AG04450 (cell line): ENCODE measurements around the gene GRM4. TPM values are rescaled to one million over a fixed set of nuclear protein-coding genes. Genes with fewer than 3 reads are reported as not detected.

Experiments used
- CTCF ChIA-PET: fragments of 300-600, 350-600 bp; formaldehyde crosslinking; extraction: SDS; loops from one replicate; lab custom pipeline; 2022; ENCODE audit warnings: antibody characterized with exemption, inconsistent platforms; lab: Charles Lee
- POLR2A ChIA-PET: fragments of 350-600 bp; formaldehyde crosslinking; extraction: SDS; loops from one replicate; lab custom pipeline; 2021; ENCODE audit warnings: antibody characterized with exemption, inconsistent platforms; lab: Yijun Ruan, JAX
- DNase-seq: peaks from one replicate; pipeline ENCODE4 v3.0.0-alpha.2; 2011; ENCODE audit warnings: low read depth, low spot score
- H3K27ac ChIP-seq: one replicate; pipeline ENCODE4 v1.5.1; 2012; ENCODE audit warnings: low read depth, low read length, control low read depth
- H3K27me3 ChIP-seq: one replicate; pipeline ENCODE4 v1.6.0; 2012; ENCODE audit warnings: low read length; ENCODE audit not compliant: control insufficient read depth, insufficient read depth
- H3K4me3 ChIP-seq: 2 replicates; pipeline ENCODE4 v1.5.1; 2011; ENCODE audit warnings: mild to moderate bottlenecking, low read depth, low read length, control low read depth
- H3K9me3 ChIP-seq: 2 replicates; pipeline ENCODE4 v1.5.1; 2012; ENCODE audit warnings: low read length; ENCODE audit not compliant: control insufficient read depth, insufficient read depth
- CTCF ChIP-seq: IDR thresholded peaks from 2 replicates; pipeline ENCODE4 v1.5.1; 2011; ENCODE audit warnings: low read depth, low read length, control low read depth, inconsistent platforms
- polyA plus RNA-seq: library from polyadenylated mRNA; depleted of rRNA; stranded (reverse); fragments of >200 nt; gene quantifications from 2 replicates; pipeline ENCODE4 v1.2.3, GENCODE V29; 2011

The GRM4 gene
- polyA plus RNA-seq, 1 experiment: not detected

DNA sequence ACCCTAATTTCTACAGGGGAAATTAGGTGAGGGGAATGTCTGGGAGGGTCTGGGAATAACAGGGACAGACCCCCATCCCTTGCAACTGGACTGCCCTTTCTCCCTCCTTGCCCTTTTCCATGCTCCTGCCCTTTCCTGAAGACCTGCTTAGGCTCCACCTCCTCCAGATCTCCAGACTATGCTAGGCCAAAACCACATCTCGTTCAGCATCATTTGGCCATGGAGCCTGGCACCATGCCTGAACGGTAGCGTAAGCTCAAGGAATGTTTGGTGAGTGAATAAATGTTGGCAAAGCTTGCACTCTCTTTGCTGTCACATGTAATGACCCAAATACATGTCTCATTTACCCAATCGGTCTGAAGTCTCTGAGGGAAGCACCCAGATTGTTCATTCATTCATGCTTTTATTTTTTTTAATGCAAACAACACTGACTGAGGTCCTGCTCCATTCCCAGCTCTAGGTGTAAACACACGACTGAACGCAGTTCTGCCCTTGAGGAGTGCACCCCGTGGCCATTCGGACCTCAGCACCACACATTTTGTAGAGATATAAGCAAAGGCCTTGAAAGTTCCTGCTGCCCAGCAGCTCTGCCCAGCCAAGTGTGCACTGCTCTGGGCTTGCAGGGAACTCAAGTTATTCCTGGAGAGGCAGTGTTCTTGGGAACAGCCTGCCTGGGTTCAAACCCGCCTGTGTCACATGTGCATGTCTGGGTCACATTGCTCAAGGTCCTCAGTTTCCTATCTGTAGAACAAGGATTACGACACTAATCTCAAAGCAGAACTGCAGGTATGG, 1.1 kb upstream of the GRM4 start:
- Histone ChIP-seq H3K27ac (no peak overlapping the region), H3K27me3 (peaks cover 74% of the 10 kb centered on the region)

GRCh38 chr6:34145161-34146020, 496 bp downstream of the GRM4 start:
- CTCF ChIA-PET: interaction anchor here (0.7 to 2.0 kb wide), 3 partner anchors 374 to 434 kb away, joined by 3 to 5 read pairs (median 5); partner anchors contain the start of gene UQCC2
- TF ChIP-seq CTCF: no peak
- Histone ChIP-seq H3K4me3 (peak overlapping the region; percentile 43; the same call in 1 of the 2 replicates), H3K27ac (no peak overlapping the region), H3K9me3 (no peaks in the 10 kb centered on the region; the same call in 1 of the 2 replicates), H3K27me3 (peaks cover 75% of the 10 kb centered on the region)
- DNase-seq: no peak
- POLR2A ChIA-PET: interaction anchor here (1.4 kb wide), 1 partner anchor 374 kb away, joined by 4 read pairs; no protein-coding TSS in a partner anchor

More for the DNA sequence above, 1.1 kb upstream of the GRM4 start:
- ChIA-PET POLR2A (no interaction called here), CTCF (interaction anchor here (1.7 kb wide), 1 partner anchor 435 kb away, joined by 7 read pairs; the partner anchor contains the start of gene UQCC2)
- no peak for DNase-seq
- H3K4me3 ChIP-seq: no peak overlapping the region
- TF ChIP-seq CTCF: no peak
- no peaks in the 10 kb centered on the region; the same call in 1 of the 2 replicates for H3K9me3 ChIP-seq

- Histone ChIP-seq H3K4me3 (peak overlapping the region; percentile 10; the same call in 1 of the 2 replicates), H3K27me3 (peaks cover 74% of the 10 kb centered on the region), H3K27ac (no peak overlapping the region), H3K9me3 (no peaks in the 10 kb centered on the region; the same call in 1 of the 2 replicates)
- no peak for TF ChIP-seq CTCF
- ChIA-PET CTCF (interaction anchor here (1.3 to 2.0 kb wide), 2 partner anchors 373 to 433 kb away, joined by 5 read pairs; partner anchors contain the start of gene UQCC2), POLR2A (interaction anchor here (1.4 kb wide), 1 partner anchor 373 kb away, joined by 4 read pairs; no protein-coding TSS in a partner anchor)
- no peak for DNase-seq
These were observed 1.2 kb downstream of the GRM4 start for GRCh38 chr6:34144581-34145160.

DNA sequence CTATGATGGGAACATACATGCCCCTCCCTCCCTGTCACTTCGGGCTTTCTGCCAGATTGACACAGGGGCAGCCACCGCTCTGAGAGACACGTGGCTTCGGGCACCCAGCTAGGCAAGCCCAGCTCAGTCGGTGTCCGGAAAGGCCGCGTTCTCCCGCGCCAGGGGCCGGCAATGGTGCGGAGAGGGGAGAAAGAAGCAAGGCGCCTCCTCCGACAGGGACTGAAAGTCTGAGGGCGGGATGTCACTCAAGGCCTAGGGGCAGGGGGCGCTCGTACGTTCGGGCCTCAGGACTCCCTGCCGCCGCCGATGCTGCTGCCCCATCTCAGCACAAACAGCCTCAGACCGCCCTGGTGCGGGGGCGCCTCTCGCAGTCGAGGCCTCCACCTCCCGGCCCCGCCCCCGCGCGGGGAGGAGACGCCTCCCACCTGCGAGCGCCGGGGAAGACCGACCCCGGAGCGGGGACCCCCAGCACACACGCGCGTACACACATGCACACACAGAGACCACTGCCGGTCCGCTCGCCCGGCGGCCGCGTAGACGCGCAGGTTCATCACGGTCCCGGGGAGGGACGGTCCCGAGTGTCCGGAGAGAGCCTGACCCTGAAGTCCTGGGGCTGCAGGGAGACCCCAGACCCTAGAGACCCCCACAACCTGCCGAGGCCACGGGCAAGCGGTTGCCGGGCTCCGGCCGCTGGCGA, 1.9 kb downstream of the GRM4 start:
- DNase-seq: no peak
- TF ChIP-seq CTCF: peak; percentile 10; the same call in 1 of the 2 replicates
- Histone ChIP-seq H3K9me3 (no peaks in the 10 kb centered on the region; the same call in 1 of the 2 replicates), H3K27me3 (peaks cover 74% of the 10 kb centered on the region), H3K4me3 (no peak overlapping the region), H3K27ac (no peak overlapping the region)
- CTCF ChIA-PET: interaction anchor here (2.0 kb wide), 1 partner anchor 373 kb away, joined by 5 read pairs; no protein-coding TSS in a partner anchor
- POLR2A ChIA-PET: no interaction called here
